Left ventricle myocardium superior (tissue), 1 donor: ENCODE results near the gene ZNF614. TPM values are rescaled to one million over a fixed set of nuclear protein-coding genes. Genes with fewer than 3 reads are reported as not detected.
"Not testable (repeated sequence)": the region's sequence is repeated elsewhere in the genome, so short reads cannot be mapped to it uniquely, and the experiment has no call there.

ENCODE experiments used
- ATAC-seq: fragments of 200-7000 bp; cut with Tn5 transposase; one replicate; pipeline ENCODE4 v1.9.1; 2020; ENCODE audit warnings: mild to moderate bottlenecking, moderate library complexity
- DNase-seq: peaks from one replicate; pipeline ENCODE4 v3.0.0-alpha.2; 2020
- intact Hi-C: fragments of 100-400 bp; cut with micrococcal nuclease; formaldehyde crosslinking; loops from one replicate; pipeline ENCODE4 v1.11.0; 2022
- total RNA-seq: library from RNA; stranded (reverse); fragmentation: NEBNext Ultra II Directional; extraction: Animal tissue kit (Norgen Biotek cat#: 25700); gene quantifications from one replicate; pipeline ENCODE4 v1.2.1, GENCODE V29; 2021
- donor health status: DM: no; HTN: yes; CAD: no; lungs with severe emphysema.

Gene ZNF614
- total RNA-seq, 1 donor from 2014 or later: 5.1 TPM

DNA sequence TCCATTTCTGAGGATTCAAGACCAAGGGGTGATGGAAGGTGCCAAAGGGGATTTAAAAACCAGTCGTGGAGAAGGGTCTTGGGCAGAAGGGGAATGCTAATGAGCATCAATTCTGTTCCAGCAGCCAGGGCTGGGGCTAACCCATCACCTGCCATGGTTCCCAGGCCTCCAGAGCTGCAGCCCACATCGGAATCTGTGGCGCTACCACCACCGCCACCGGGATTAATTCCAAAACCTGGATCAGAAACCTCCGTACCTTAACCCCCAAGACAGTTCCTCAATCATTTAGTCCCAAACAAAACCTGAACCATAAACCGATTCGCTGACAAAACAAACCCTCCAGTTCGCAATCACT, 20.8 kb downstream of the ZNF614 start:
- intact Hi-C loops: no loop called here
- DNase-seq (no peak), ATAC-seq (peak; percentile 59)

DNA sequence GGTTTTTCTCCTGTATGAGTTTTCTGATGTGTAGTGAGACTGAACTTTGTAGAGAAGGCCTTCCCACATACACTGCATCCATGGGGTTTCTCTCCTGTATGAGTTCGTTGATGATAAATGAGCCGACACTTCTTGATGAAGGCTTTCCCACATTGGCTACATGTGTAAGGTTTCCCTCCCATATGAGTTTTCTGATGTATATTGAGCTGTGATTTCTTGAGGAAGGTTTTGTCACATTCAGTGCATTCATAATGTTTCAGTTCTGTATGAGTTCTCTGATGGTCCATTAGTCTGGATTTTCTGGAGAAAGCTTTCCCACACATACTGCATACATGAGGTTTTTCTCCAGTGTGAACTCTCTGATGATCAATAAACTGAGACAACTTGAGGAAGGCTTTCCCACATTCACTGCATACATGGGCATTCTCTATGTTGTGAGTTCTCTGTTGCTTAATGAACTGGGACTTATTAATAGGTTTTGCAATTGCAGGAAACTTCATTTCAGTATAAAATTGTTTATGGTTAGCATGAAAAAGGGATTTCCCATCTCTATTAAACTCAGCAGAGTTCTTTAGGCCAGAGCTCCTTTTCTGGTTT, 34.0 kb downstream of the ZNF614 start:
- intact Hi-C loops: no loop called here
- DNase-seq: no peak
- no peak for ATAC-seq

DNA sequence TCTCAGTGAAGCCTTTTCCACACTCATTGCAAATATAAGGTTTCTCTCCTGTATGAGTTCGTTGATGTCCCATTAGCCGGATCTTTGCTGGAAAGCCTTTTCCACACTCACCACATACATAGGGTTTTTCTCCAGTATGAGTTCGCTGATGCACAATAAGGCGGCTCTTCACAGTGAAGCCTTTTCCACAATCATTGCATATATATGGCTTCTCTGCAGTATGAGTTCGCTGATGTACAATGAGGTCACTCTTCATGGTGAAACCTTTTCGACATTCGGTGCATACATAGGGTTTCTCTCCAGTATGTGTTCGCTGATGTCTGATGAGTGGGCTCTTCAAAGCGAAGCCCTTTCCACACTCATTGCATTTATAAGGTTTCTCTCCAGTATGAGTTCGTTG, 34.8 kb downstream of the ZNF614 start:
- intact Hi-C loops: no loop called here
- DNase-seq: no peak
- no peak for ATAC-seq

DNA sequence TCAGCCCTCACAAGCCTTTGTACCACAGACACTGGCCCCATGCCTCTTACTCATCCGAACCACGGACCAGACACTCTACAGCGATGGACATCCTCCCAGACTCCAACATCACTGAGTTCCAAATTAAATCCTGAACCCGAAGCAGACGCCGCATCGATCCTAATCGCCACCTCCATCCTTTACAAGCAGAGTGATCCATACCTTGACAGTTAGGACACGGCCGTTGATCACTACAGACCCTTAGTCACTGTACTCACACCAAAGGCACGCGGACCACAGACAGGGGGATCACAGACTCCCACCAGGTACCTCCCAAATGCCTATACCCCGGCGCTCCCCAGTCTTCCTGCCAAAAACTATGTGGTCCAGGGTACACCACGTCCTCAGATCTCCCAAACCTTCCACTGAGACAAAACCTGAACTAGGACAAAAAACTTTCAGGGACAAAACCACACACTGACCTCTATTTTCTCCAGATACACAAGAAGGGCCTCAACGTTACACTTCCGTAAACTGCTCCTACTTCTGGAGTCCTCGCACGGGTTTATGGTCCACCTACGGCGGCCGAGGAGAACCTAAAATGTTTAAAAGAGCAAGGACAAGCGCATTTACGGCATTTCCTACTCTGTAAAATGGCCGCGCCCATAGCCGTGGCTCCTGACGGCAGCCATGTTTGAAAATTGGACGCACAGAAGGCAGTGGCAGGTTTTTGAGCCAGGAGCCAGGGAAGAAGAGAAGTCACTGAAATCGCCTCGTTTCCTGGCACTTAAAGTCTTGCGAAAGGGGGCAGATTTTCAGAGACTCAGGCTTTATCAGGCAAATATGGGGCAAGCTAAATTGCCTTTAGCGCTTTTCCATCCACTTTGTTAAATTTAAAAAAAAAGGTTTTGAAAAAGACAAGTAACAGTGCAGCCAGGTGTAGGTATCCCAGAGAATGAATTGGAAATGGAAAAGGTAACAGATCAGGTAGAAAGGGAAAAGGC, 41.6 kb downstream of the ZNF614 start, which contains the start of gene ZNF350:
Gene ZNF350, minus strand, starts transcription at position 532 of the 983 bp plus-strand sequence. CDS start 12,480 bp downstream, outside the sequence.
- intact Hi-C loops: no loop called here
- DNase-seq: peak; percentile 89
- peak; percentile 100 for ATAC-seq

DNA sequence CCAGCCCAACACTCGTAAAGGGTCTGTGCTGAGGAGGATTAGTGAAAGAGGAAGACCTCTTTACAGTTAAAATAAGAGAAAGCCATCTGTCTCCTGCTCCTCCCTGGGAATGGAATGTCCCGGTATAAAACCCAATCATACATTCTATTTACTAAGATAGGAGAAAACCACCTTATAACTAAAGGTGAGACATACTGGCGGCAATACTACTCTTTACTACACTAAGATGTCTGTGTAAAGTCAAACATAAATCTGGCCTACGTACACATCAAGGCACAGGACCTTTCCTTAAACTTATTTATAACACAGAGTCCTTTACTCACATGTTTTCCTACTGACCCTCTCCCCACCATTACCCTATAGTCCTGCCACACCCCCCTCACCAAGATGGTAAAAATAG, 44.8 kb downstream of the ZNF614 start:
- DNase-seq (no peak), ATAC-seq (no peak)
- intact Hi-C loops: no loop called here

DNA sequence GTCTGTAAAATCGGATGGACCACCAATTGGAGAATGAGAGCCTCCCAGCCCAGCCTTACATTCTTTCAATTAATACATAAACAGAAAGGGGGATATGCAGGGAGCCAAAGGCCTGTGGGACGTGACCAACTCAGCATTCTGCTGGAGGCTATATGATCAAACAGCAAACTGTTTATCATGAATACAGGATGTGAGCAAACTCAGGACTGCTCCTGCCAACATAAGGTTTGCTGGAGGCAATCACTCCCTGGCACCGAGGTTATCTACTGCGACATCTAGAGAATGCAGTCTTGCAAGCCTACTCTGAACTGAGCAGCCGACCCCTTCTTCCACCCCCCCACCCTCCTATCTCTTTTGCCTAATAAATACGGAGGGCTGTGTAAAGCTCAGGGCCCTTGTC, 47.3 kb downstream of the ZNF614 start:
- ATAC-seq, intact Hi-C loops, DNase-seq: not testable (repeated sequence)

DNA sequence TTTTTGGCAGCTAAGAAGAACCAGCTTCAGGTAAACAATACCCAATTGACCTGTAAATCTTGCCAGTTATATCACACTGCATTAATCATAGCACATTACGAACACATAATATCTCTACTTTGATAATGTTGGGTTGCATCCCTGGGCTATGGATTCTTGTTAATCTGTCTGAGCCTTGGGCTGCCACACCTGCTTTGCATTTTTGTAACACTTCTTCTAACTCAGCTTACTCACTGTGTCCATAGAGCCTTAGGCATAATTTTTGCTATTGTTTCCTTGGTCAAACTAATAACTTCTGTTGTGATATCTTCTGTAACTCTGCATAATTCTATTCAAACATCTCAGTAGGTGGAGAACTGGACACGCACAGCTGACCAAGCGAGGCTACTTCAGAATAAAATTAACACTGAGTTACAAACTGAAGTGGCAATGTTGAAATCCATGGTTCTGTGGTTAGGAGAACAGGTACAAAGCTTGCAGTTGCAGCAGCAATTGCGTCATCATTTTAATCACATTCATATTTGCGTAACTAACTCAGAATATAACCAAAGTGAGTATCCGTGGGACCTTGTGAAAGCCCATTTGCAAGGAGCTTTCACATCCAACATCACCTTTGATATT, 48.0 kb downstream of the ZNF614 start:
- intact Hi-C loops: no loop called here
- ATAC-seq: no peak
- no peak for DNase-seq

DNA sequence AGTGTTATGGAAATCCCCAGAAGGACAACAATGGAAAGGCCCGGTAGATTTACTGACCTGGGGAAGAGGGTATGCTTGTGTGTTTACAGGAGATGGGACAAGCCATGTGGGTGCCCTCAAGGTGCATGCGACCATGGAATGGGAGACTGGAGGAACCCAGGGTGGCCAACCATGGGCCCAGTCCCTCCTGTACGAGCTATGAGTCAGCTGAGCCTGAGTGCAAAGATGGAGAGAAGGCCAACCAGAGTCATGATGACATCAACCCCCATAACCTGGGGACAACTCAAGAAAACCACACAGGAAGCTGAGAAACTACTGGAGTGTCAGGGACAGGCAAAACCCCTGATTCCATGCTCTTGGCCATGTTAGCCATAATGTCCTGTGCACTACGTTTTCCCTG, 49.3 kb downstream of the ZNF614 start:
- no peak for ATAC-seq
- intact Hi-C loops: no loop called here

DNA sequence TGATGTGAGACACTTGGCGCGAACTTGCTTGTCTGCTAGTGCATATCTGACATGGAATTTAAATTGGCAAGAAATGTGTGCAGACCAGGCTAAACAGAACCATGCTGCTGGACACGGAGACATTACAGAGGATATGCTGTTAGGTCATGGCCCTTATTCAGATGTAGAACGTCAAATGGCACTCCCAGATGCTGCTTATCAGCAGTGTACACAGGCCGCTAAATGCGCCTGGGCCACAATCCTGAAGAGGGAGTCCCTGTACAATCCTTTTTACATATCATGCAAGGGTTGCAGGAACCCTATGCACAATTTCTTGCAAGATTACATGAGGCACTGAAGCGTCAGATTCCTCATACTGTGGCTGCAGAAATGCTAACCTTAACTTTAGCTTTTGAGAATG, 50.8 kb downstream of the ZNF614 start:
- ATAC-seq (no peak), DNase-seq (no peak)
- intact Hi-C loops: no loop called here

More for the DNA sequence above, 49.3 kb downstream of the ZNF614 start:
- DNase-seq: no peak

DNA sequence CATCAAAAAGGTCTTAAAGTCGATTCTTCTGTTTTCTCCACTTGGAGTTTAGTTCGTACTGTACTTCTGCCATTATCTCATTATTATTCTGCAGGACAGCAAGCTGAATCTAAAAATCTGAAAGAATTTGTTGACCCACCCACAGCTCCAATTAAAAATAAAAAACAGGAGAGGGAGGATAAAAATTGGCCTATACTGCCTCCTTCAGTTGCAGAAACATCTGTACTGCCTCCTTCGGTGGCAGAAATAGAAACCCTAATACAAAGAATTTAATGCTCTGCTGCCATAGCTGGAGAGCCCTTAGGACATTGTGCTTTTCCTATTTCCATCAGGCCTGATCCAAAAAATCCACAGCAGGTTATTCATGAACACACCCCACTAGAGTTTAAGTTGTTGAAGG, 51.3 kb downstream of the ZNF614 start:
- intact Hi-C loops: no loop called here
- DNase-seq: no peak
- ATAC-seq: no peak

DNA sequence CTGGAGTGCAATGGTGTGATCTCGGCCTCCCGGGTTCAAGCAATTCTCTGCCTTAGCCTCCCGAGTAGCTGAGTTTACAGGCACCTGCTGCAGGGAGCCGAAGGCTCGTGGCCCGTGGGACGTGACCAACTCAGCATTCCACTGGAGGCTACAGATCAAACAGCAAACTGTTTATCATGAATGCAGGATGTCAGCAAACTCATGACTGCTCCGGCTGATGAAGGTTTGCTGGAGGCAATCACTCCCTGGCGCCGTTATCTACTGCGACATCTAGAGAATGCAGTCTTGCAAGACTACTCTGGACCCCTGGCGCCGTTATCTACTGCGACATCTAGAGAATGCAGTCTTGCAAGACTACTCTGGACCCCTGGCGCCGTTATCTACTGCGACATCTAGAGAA, 52.4 kb downstream of the ZNF614 start:
- intact Hi-C loops, ATAC-seq, DNase-seq: not testable (repeated sequence)

DNA sequence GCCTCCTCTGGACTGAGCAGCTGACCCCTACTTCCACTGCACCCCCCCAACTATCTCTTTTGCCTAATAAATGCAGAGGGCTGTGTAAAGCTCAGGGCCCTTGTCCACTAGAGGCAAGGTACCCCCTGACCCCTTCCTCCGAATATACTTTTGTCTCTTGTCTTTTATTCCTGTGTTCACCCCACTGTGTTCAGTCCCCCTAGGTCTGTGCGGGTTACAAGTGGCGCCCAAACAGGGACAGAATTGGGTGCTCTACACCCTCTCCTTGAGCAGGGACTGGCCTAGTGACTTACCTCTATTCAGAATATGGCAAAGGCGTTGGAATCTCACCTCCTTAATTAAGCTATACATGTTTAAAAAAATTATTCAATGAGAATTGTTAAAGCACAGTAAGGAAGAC, 56.6 kb downstream of the ZNF614 start:
- no peak for DNase-seq
- ATAC-seq: no peak
- intact Hi-C loops: no loop called here

DNA sequence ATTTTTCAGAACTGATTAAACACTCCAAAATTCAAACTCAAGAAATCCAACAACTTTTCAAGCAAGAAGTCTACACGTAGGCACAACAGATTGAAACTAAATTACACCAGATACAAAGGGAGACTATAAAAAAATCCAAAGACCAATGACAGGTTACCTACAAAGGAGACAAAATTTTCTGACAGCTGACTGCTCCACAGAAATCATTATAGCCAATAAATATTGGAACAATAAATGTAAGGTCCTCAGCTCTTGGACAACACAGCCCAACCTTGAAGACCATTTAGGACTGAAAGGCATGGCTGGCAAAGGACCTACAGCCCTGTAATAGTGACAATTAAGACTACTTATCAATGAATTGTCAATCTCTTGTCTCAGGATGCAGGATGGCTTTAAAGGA, 57.5 kb downstream of the ZNF614 start:
- intact Hi-C loops: no loop called here
- DNase-seq (no peak), ATAC-seq (no peak)

DNA sequence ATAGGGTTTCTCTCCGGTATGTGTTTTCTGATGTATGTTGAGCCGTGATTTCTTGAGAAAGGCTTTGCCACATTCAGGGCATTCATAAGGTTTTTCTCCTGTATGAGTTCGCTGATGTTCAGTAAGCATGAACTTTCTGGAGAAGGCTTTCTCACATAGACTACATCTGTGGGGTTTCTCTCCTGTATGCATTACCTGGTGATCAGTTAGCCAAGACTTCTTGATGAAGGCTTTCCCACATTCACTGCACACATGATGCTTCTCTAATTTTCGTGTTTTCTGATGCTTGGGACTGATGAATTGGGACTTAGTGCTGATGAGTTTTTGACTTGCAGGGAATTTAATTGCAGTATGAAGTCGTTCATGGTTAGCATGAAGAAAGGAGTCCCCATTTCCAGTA, 62.6 kb downstream of the ZNF614 start:
- ATAC-seq: no peak
- DNase-seq: no peak
- intact Hi-C loops: no loop called here

Other genes with a start within 250 kb of the ZNF614 start
- gene FPR3, start 233.2 kb downstream of the ZNF614 start, total RNA-seq: 5.0 TPM
- 7.5 TPM for gene ZNF577, start 140.4 kb downstream of the ZNF614 start, total RNA-seq
- 8.1 TPM for gene ZNF649, start 123.4 kb downstream of the ZNF614 start, total RNA-seq
- gene ZNF613, start 100.9 kb downstream of the ZNF614 start, total RNA-seq: 4.2 TPM
- gene ZNF350, start 41.5 kb downstream of the ZNF614 start, total RNA-seq: 9.1 TPM
- gene ZNF615, start 20.2 kb downstream of the ZNF614 start, total RNA-seq: 12.2 TPM
- gene ZNF432, start 20.5 kb upstream of the ZNF614 start, total RNA-seq: 8.4 TPM
- gene ZNF841, start 67.4 kb upstream of the ZNF614 start, total RNA-seq: 8.0 TPM
- 5.5 TPM for gene ZNF616, start 111.6 kb upstream of the ZNF614 start, total RNA-seq
- gene ZNF836, start 143.2 kb upstream of the ZNF614 start, total RNA-seq: 6.6 TPM
- gene PPP2R1A, start 161.7 kb upstream of the ZNF614 start, total RNA-seq: 372 TPM
- gene ZNF766, start 241.2 kb upstream of the ZNF614 start, total RNA-seq: 10.6 TPM